ENCODE measurements around the gene SH3RF3.
"Not testable (repeated sequence)": the region's sequence is repeated elsewhere in the genome, so short reads cannot be mapped to it uniquely, and the experiment has no call there.

The SH3RF3 gene

GRCh38 chr2:109204412-109204811 lies 75.4 kb downstream of the SH3RF3 start:
- DNase-seq = no peak

GRCh38 chr2:109205447-109205846 lies 76.4 kb downstream of the SH3RF3 start:
- no peak for DNase-seq

GRCh38 chr2:109206569-109207146 lies 77.7 kb downstream of the SH3RF3 start:
- no peak for DNase-seq

GRCh38 chr2:109207176-109207575 lies 78.2 kb downstream of the SH3RF3 start:
- no peak for DNase-seq

- no peak for DNase-seq
Measured at GRCh38 chr2:109208071-109208950, 79.3 kb downstream of the SH3RF3 start.

GRCh38 chr2:109208951-109209335 lies 79.9 kb downstream of the SH3RF3 start:
- DNase-seq = no peak

- DNase-seq = no peak
Measured at GRCh38 chr2:109209412-109209811, 80.4 kb downstream of the SH3RF3 start.

- DNase-seq = no peak
Measured at GRCh38 chr2:109209941-109210340, 80.9 kb downstream of the SH3RF3 start.

GRCh38 chr2:109210431-109211200 lies 81.6 kb downstream of the SH3RF3 start:
- no peak for DNase-seq

GRCh38 chr2:109211315-109211714 lies 82.3 kb downstream of the SH3RF3 start:
- DNase-seq = no peak

GRCh38 chr2:109212836-109213563 lies 84.0 kb downstream of the SH3RF3 start:
- no peak for DNase-seq

GRCh38 chr2:109213646-109214433 lies 84.8 kb downstream of the SH3RF3 start:
- peak; percentile 41 for DNase-seq

- no peak for DNase-seq
Measured at GRCh38 chr2:109214651-109215371, 85.8 kb downstream of the SH3RF3 start.

GRCh38 chr2:109215866-109216265 lies 86.9 kb downstream of the SH3RF3 start:
- no peak for DNase-seq

- DNase-seq = no peak
Measured at GRCh38 chr2:109216332-109216731, 87.3 kb downstream of the SH3RF3 start.

- DNase-seq = no peak
Measured at GRCh38 chr2:109217362-109218086, 88.5 kb downstream of the SH3RF3 start.

- no peak for DNase-seq
Measured at GRCh38 chr2:109218087-109218791, 89.2 kb downstream of the SH3RF3 start.

GRCh38 chr2:109218792-109219126 lies 89.8 kb downstream of the SH3RF3 start:
- no peak for DNase-seq

- no peak for DNase-seq
Measured at GRCh38 chr2:109220860-109221259, 91.9 kb downstream of the SH3RF3 start.

- not testable (repeated sequence) for DNase-seq
Measured at GRCh38 chr2:109221316-109221715, 92.3 kb downstream of the SH3RF3 start.

All from stimulated activated naive CD4-positive, alpha-beta T cell treated with Interleukin-2 at 50 U/mL for 16 hours (primary cell).